IMR-90 (cell line): ENCODE results near the gene NXN. TPM values are rescaled to one million over a fixed set of nuclear protein-coding genes. Genes with fewer than 3 reads are reported as not detected.

ENCODE experiments used
- ATAC-seq: fragments of 200-7000 bp; cut with Tn5 transposase; 2 replicates; pipeline ENCODE4 v1.9.1; 2020; ENCODE audit warnings: low read depth, mild to moderate bottlenecking, moderate library complexity
- BruUV-seq: library from RNA; stranded (reverse); fragments of 400-500 nt; replicated peaks from 2 replicates; lab custom pipeline; 2021; lab: Mats Ljungman, UMichigan
- CTCF ChIA-PET: fragments of 300-600 bp; formaldehyde crosslinking; extraction: SDS; loops from one replicate; lab custom pipeline; 2021; ENCODE audit warnings: antibody characterized with exemption; lab: Yijun Ruan, JAX
- POLR2A ChIA-PET: fragments of 300-600 bp; sonication (Branson Sonifier 250); formaldehyde crosslinking; loops from one replicate; lab custom pipeline; 2022; ENCODE audit warnings: antibody characterized with exemption; ENCODE audit not compliant: unreplicated experiment; lab: Charles Lee
- DNase-seq: peaks from one replicate; pipeline ENCODE4 v3.0.0; 2013
- H2AFZ ChIP-seq: replicated peaks from 2 replicates; pipeline ENCODE3; 2013; ENCODE audit warnings: low read length, mild to moderate bottlenecking; ENCODE audit not compliant: poor library complexity
- H2AK5ac ChIP-seq: 2 replicates; pipeline ENCODE4 v1.6.1; 2013; ENCODE audit warnings: low read depth, low read length, inconsistent platforms
- H2AK9ac ChIP-seq: replicated peaks from 2 replicates; pipeline ENCODE3; 2013; ENCODE audit warnings: mild to moderate bottlenecking, low read depth, low read length, moderate library complexity; ENCODE audit not compliant: poor library complexity
- H2BK120ac ChIP-seq: 2 replicates; pipeline ENCODE4 v1.6.1; 2013; ENCODE audit warnings: low read depth, low read length, inconsistent platforms
- H2BK15ac ChIP-seq: 3 replicates; pipeline ENCODE4 v1.6.1; 2013; ENCODE audit warnings: low read depth, low read length, inconsistent platforms
- H2BK20ac ChIP-seq: 2 replicates; pipeline ENCODE4 v1.6.1; 2013; ENCODE audit warnings: low read depth, mild to moderate bottlenecking, inconsistent platforms, low read length, moderate library complexity
- H2BK5ac ChIP-seq: 2 replicates; pipeline ENCODE4 v1.6.1; 2013; ENCODE audit warnings: mild to moderate bottlenecking, low read depth, low read length, inconsistent platforms; ENCODE audit not compliant: poor library complexity, severe bottlenecking
- H3K14ac ChIP-seq: replicated peaks from 2 replicates; pipeline ENCODE4 v1.6.1; 2013; ENCODE audit warnings: low read depth, low read length, inconsistent platforms
- H3K18ac ChIP-seq: 2 replicates; pipeline ENCODE4 v1.6.1; 2013; ENCODE audit warnings: low read depth, low read length, control low read depth
- H3K23ac ChIP-seq: 2 replicates; pipeline ENCODE4 v1.6.1; 2013; ENCODE audit warnings: low read depth, low read length, inconsistent platforms
- H3K27ac ChIP-seq: 2 replicates; pipeline ENCODE4 v1.5.1; 2013; ENCODE audit warnings: mild to moderate bottlenecking, control low read depth, low read length; ENCODE audit not compliant: insufficient read depth
- H3K27me3 ChIP-seq: 2 replicates; pipeline ENCODE4 v1.6.1; 2013; ENCODE audit warnings: low read length; ENCODE audit not compliant: control insufficient read depth, insufficient read depth
- H3K36me3 ChIP-seq: 2 replicates; pipeline ENCODE4 v1.6.1; 2013; ENCODE audit warnings: low read length, mixed read lengths; ENCODE audit not compliant: control insufficient read depth, insufficient read depth
- H3K4ac ChIP-seq: 2 replicates; pipeline ENCODE4 v1.6.1; 2013; ENCODE audit warnings: low read depth, low read length, inconsistent platforms
- H3K4me1 ChIP-seq: 2 replicates; pipeline ENCODE4 v1.6.1; 2013; ENCODE audit warnings: low read length, mixed read lengths; ENCODE audit not compliant: control insufficient read depth, insufficient read depth
- H3K4me2 ChIP-seq: 2 replicates; pipeline ENCODE4 v1.6.1; 2013; ENCODE audit warnings: low read depth, mild to moderate bottlenecking, control low read depth, low read length, moderate library complexity
- H3K4me3 ChIP-seq: 2 replicates; pipeline ENCODE4 v1.5.1; 2013; ENCODE audit warnings: low read depth, mild to moderate bottlenecking, control low read depth, low read length, moderate library complexity; ENCODE audit not compliant: insufficient read depth
- H3K56ac ChIP-seq: 2 replicates; pipeline ENCODE4 v1.6.1; 2013; ENCODE audit warnings: low read length, inconsistent platforms; ENCODE audit not compliant: insufficient read depth; ENCODE audit errors: extremely low read depth
- H3K79me1 ChIP-seq, 2 experiments: 2 replicates each; pipeline ENCODE4 v1.6.1; 2013; ENCODE audit warnings: low read length in 2 of 2, inconsistent platforms in 1 of 2, low read depth in 1 of 2
- H3K9ac ChIP-seq: 2 replicates; pipeline ENCODE4 v1.6.1; 2013; ENCODE audit warnings: low read depth, low read length, control low read depth
- H3K9me1 ChIP-seq: 2 replicates; pipeline ENCODE4 v1.6.1; 2013; ENCODE audit warnings: low read length, inconsistent platforms; ENCODE audit not compliant: insufficient read depth
- H3K9me3 ChIP-seq: 2 replicates; pipeline ENCODE4 v1.6.1; 2013; ENCODE audit warnings: low read length; ENCODE audit not compliant: control insufficient read depth, insufficient read depth
- H4K20me1 ChIP-seq: 2 replicates; pipeline ENCODE4 v1.6.1; 2013; ENCODE audit warnings: low read length, inconsistent platforms; ENCODE audit not compliant: insufficient read depth
- H4K5ac ChIP-seq: 2 replicates; pipeline ENCODE4 v1.6.1; 2013; ENCODE audit warnings: mild to moderate bottlenecking, low read depth, low read length, control low read depth
- H4K8ac ChIP-seq, 2 experiments: 2 replicates each; pipeline ENCODE4 v1.6.1; 2013; ENCODE audit warnings: low read depth in 2 of 2, low read length in 2 of 2, control low read depth in 1 of 2, inconsistent platforms in 1 of 2
- H4K91ac ChIP-seq: 2 replicates; pipeline ENCODE4 v1.6.1; 2013; ENCODE audit warnings: low read depth, low read length, inconsistent platforms; ENCODE audit not compliant: insufficient read depth
- BHLHE40 ChIP-seq: fragments of 150-350 bp; IDR thresholded peaks from 2 replicates; pipeline ENCODE4 v1.6.1; 2016; ENCODE audit warnings: mild to moderate bottlenecking, low read depth, low read length
- CEBPB ChIP-seq: IDR thresholded peaks from 2 replicates; pipeline ENCODE4 v1.6.1; 2012; ENCODE audit warnings: low read depth, low read length, improper control_type of control experiment
- CHD1 ChIP-seq: IDR thresholded peaks from 2 replicates; pipeline ENCODE4 v1.6.1; 2012; ENCODE audit warnings: low read depth, low read length, improper control_type of control experiment
- ELK1 ChIP-seq: fragments of 150-350 bp; IDR thresholded peaks from 2 replicates; pipeline ENCODE4 v1.6.1; 2016; ENCODE audit warnings: low read depth, mild to moderate bottlenecking, low read length, moderate library complexity, borderline replicate concordance
- FOS ChIP-seq: fragments of 150-350 bp; IDR thresholded peaks from 2 replicates; pipeline ENCODE4 v1.6.1; 2016; ENCODE audit warnings: low read depth, low read length
- MAFK ChIP-seq: IDR thresholded peaks from 2 replicates; pipeline ENCODE4 v1.6.1; 2012; ENCODE audit warnings: low read depth, low read length, improper control_type of control experiment
- MAZ ChIP-seq: IDR thresholded peaks from 2 replicates; pipeline ENCODE4 v1.6.1; 2012; ENCODE audit warnings: low read depth, mild to moderate bottlenecking, low read length, improper control_type of control experiment, moderate library complexity, borderline replicate concordance
- MXI1 ChIP-seq: IDR thresholded peaks from 2 replicates; pipeline ENCODE4 v1.6.1; 2012; ENCODE audit warnings: low read depth, mild to moderate bottlenecking, low read length, moderate library complexity, borderline replicate concordance
- NFE2L2 ChIP-seq: fragments of 150-350 bp; IDR thresholded peaks from 2 replicates; pipeline ENCODE4 v1.6.1; 2016; ENCODE audit warnings: low read depth, mild to moderate bottlenecking, low read length
- POLR2A ChIP-seq: IDR thresholded peaks from 2 replicates; pipeline ENCODE4 v1.6.1; 2012; ENCODE audit warnings: mild to moderate bottlenecking, low read depth, low read length
- RAD21 ChIP-seq: IDR thresholded peaks from 2 replicates; pipeline ENCODE4 v1.6.1; 2012; ENCODE audit warnings: low read length, improper control_type of control experiment
- RCOR1 ChIP-seq: IDR thresholded peaks from 2 replicates; pipeline ENCODE4 v1.6.1; 2012; ENCODE audit warnings: mild to moderate bottlenecking, low read length, improper control_type of control experiment; ENCODE audit not compliant: insufficient replicate concordance
- RFX5 ChIP-seq: IDR thresholded peaks from 2 replicates; pipeline ENCODE4 v1.8.0; 2012; ENCODE audit warnings: low read depth, mild to moderate bottlenecking, low read length, moderate library complexity
- SMC3 ChIP-seq: fragments of 150-350 bp; IDR thresholded peaks from 2 replicates; pipeline ENCODE4 v1.6.1; 2016; ENCODE audit warnings: low read depth, mild to moderate bottlenecking, antibody characterized with exemption, low read length, moderate library complexity
- USF2 ChIP-seq: fragments of 150-350 bp; IDR thresholded peaks from 2 replicates; pipeline ENCODE4 v1.6.1; 2017; ENCODE audit warnings: mild to moderate bottlenecking, antibody characterized with exemption, low read length, low read depth
- WGBS, 2 experiments: methylation state at CpG; one replicate each; pipeline versions ENCODE4 v1.1.5 to v1.1.7; 2013; ENCODE audit warnings: missing lambda C conversion rate in 2 of 2; ENCODE audit not compliant: insufficient read length in 1 of 2; ENCODE audit errors: extremely low coverage in 2 of 2; 5-methylcytosine and 5-hydroxymethylcytosine counted together
- dilution Hi-C: fragments of 300-500 bp; cut with HindIII; formaldehyde crosslinking; loops from one replicate; pipeline ENCODE4 v1.14.3; 2018; ENCODE audit warnings: low sequenced_read_pairs; ENCODE audit not compliant: unreplicated experiment
- in situ Hi-C: fragments of 300-500 bp; cut with MboI; formaldehyde crosslinking; loops from 3 replicates; pipeline ENCODE4 v1.14.3; 2019; ENCODE audit warnings: low sequenced_read_pairs, inconsistent platforms, mixed read lengths
- intact Hi-C: fragments of 100-400 bp; cut with micrococcal nuclease; formaldehyde crosslinking; loops from 2 replicates; pipeline ENCODE4 v1.10.0; 2022
- polyA plus RNA-seq, 3 experiments: library from polyadenylated mRNA; depleted of rRNA; stranded (reverse); fragments of >200 nt; gene quantifications; 2 replicates each; pipeline ENCODE4 v1.2.3, GENCODE V29; 2012; ENCODE audit warnings: low replicate concordance in 1 of 3
- total RNA-seq: library from RNA; depleted of rRNA; stranded (reverse); fragments of >200 nt; gene quantifications from 2 replicates; pipeline ENCODE4 v1.2.3, GENCODE V29; 2012

The NXN gene
- total and polyA plus RNA-seq, 2 of the 4 experiments (the other 2 are of a cell fraction): 52.5 to 116 TPM

DNA sequence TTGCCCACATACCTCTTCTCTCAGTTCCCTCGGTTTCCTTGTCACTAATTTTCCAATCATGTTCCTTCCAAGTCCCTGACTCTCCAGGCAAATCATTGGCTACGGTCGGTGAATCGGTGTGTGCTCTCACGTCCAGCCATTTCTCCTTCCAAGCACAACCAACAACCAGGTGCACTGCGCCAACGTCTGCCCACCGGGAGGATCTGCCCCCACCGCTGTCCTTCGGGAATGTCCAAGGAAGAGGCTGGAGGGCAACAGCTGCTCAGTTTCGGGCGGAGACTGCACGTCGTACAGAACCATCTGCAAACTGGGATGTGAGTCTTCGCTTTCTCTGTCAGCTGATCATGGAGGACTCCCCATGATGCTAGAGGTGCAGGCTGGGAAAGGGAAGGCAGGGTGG is 8.4 kb upstream of the NXN start:
- Histone ChIP-seq H4K20me1 (no peaks in the 10 kb centered on the region), H3K36me3 (no peaks in the 10 kb centered on the region), H2AK9ac (no peak overlapping the region), H3K27ac (no peak overlapping the region), H4K91ac (no peak overlapping the region), H3K9ac (no peak overlapping the region), H3K56ac (no peak overlapping the region), H2AFZ (no peak overlapping the region), H3K4ac (no peak overlapping the region), H3K18ac (no peak overlapping the region), H3K9me3 (no peaks in the 10 kb centered on the region), H3K9me1 (no peaks in the 10 kb centered on the region), H3K14ac (no peak overlapping the region), H2BK20ac (no peak overlapping the region), H4K8ac (no peak overlapping the region), H3K79me1 (no peaks in the 10 kb centered on the region), H2AK5ac (no peak overlapping the region), H3K23ac (no peak overlapping the region), H3K4me1 (no peaks in the 10 kb centered on the region), H3K4me3 (no peak overlapping the region), H2BK15ac (no peak overlapping the region), H3K4me2 (no peak overlapping the region), H2BK120ac (no peak overlapping the region), H4K5ac (no peak overlapping the region), H2BK5ac (no peak overlapping the region), H3K27me3 (no peaks in the 10 kb centered on the region)
- CTCF ChIA-PET: no interaction called here
- intact Hi-C loops (no loop called here), in situ Hi-C loops (no loop called here), dilution Hi-C loops (loop anchor here (25.0 kb wide), 1 partner anchor 201 kb away; the partner anchor contains the start of genes GLOD4 and MRM3)
- ATAC-seq (no peak), DNase-seq (no peak)
- WGBS, 2 experiments: 97% methylated on average over 6 of the region's 15 CpGs; no CpG with 5 or more reads in 1 of the 2 experiments
- POLR2A ChIA-PET: no interaction called here
- BruUV-seq: no TSS peak
- TF ChIP-seq NFE2L2 (no peak), RFX5 (no peak), USF2 (no peak), MAFK (no peak), BHLHE40 (no peak), MXI1 (no peak), CEBPB (no peak), RCOR1 (no peak), ELK1 (no peak), SMC3 (no peak), FOS (no peak), POLR2A (no peak), CHD1 (no peak), MAZ (no peak), RAD21 (no peak)
